Fibroblast of the aortic adventitia (primary cell): ENCODE results near the gene PLEKHO2. TPM values are rescaled to one million over a fixed set of nuclear protein-coding genes. Genes with fewer than 3 reads are reported as not detected.

Experiments
- DNase-seq: peaks from one replicate; pipeline ENCODE4 v3.0.0-alpha.2; 2010; ENCODE audit warnings: low read depth
- H3K4me3 ChIP-seq: 2 replicates; pipeline ENCODE4 v1.5.1; 2011; ENCODE audit warnings: low read depth, mild to moderate bottlenecking, control low read depth, low read length, moderate library complexity
- CTCF ChIP-seq: IDR thresholded peaks from 2 replicates; pipeline ENCODE4 v1.5.1; 2011; ENCODE audit warnings: mild to moderate bottlenecking, low read length, control low read depth, inconsistent platforms; ENCODE audit not compliant: insufficient read depth
- total RNA-seq: library from RNA; depleted of rRNA; stranded (reverse); fragments of >200 nt; gene quantifications from 2 replicates; pipeline ENCODE4 v1.2.3, GENCODE V29; 2012; ENCODE audit warnings: low replicate concordance

PLEKHO2 gene
- total RNA-seq, 1 donor, result 21.8 TPM

GRCh38 chr15:64865126-64865997, 23.6 kb downstream of the PLEKHO2 start:
- no peak overlapping the region for H3K4me3 ChIP-seq
- no peak for DNase-seq
- no peak for TF ChIP-seq CTCF

DNA sequence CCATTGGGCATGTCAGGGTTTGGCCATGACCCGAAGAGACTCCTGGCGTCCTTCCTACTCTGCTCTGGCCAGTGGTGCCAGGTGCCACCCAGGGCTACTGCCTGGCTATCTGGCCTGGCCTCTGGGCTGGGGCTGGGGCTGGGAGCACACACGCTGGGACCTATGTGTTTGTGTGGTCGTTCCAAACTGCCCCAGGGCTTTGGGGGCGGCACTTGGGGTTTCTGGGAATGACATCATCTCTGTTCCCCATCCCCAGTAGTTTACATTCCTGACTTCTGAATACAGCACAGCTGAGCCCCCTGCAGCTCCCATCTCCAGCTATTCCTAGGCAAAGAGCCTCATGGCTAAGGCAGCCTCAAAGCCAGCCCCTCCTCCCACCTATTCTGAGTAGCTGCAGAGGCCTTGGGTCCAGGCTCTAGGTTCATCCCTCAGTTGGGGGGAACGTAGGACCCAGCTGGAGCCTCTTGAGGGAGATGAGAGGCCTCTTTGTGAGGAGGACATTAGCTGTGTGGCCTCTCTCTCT, 24.3 kb downstream of the PLEKHO2 start:
- no peak overlapping the region for H3K4me3 ChIP-seq
- no peak for TF ChIP-seq CTCF
- peak; percentile 63 for DNase-seq

- TF ChIP-seq CTCF, result no peak
- no peak for DNase-seq
- no peak overlapping the region for H3K4me3 ChIP-seq
Measured at GRCh38 chr15:64869501-64869900, 27.8 kb downstream of the PLEKHO2 start.

GRCh38 chr15:64870353-64870752, 28.6 kb downstream of the PLEKHO2 start:
- no peak for DNase-seq
- no peak overlapping the region for H3K4me3 ChIP-seq
- TF ChIP-seq CTCF, result no peak

DNA sequence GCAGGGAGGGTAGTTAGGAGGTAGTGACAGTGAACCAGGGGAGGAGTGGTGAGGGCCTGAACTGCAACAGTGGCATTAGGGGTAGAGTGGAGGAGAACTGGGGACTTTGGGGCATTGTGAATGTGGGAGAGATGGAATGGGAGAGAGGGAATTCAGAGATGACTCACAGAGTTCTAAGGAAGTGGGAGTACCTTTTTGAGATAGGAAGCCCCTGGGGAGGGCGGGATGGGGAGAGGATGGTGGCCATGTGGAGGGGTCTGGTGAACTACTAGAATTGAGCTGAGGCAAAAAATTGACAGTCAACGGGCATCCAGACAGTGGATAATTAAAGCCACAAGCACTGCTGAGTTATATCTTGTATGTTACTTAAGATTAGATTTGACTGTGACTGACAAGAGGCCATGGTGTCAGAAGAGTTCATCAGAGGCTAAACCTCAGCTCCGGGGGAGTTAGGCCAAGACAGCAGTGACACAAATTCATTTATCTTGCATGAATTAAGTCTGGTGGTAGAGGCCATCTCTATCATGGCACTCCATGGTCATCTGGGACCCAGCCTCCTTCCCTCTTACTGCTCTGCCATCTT, 34.0 kb downstream of the PLEKHO2 start:
- no peak for DNase-seq
- TF ChIP-seq CTCF, result no peak

GRCh38 chr15:64877435-64877834, 35.7 kb downstream of the PLEKHO2 start:
- no peak for TF ChIP-seq CTCF
- no peak for DNase-seq
- H3K4me3 ChIP-seq, result no peak overlapping the region

More for the DNA sequence above, 34.0 kb downstream of the PLEKHO2 start:
- H3K4me3 ChIP-seq, result no peak overlapping the region
